Subcutaneous adipose tissue (tissue), 4 donors: ENCODE data around the gene IDI1. TPM values are rescaled to one million over a fixed set of nuclear protein-coding genes. Genes with fewer than 3 reads are reported as not detected.

Source experiments
- total RNA-seq, 4 donors: library from RNA; depleted of rRNA; stranded (reverse); fragments of >200 nt; gene quantifications; one replicate each; pipeline ENCODE4 v1.1.0, GENCODE V29; 2016
- TF ChIP-seq, protein P1 (sequence below): fragments of 450-650 bp; IDR thresholded peaks from one replicate; pipeline ENCODE4 v1.5.1; 2016; ENCODE audit warnings: low read depth, mild to moderate bottlenecking, control low read depth, antibody characterized with exemption, moderate library complexity

IDI1 gene
- total RNA-seq, 4 donors from 2014 or later: 42.7 to 74.5 (median 55.2) TPM

DNA sequence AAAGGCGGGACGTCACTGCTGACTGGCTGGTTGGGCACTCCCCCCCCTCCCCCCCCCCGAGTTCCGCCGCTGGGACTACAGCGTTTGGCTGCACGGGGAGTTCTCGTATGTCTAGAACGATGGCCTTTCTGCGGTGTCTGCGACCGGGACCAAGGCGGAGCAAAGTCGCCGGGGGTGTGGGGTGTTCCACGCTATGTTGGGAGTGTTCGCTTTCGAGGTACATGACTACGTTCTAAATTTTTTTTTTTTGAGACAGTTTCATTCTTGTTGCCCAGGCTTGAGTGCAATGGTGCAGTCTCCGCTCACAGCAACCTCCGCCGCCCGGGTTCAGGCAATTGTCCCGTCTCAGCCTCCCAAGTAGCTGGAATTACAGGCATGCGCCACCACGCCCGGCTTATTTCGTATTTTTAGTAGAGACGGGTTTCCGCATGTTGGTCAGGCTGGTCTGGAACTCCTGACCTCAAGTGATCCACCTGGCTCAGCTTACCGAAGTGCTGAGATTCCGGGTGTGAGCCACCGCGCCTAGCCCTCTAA, 573 bp upstream of the IDI1 start:
- TF ChIP-seq, protein P1, sequence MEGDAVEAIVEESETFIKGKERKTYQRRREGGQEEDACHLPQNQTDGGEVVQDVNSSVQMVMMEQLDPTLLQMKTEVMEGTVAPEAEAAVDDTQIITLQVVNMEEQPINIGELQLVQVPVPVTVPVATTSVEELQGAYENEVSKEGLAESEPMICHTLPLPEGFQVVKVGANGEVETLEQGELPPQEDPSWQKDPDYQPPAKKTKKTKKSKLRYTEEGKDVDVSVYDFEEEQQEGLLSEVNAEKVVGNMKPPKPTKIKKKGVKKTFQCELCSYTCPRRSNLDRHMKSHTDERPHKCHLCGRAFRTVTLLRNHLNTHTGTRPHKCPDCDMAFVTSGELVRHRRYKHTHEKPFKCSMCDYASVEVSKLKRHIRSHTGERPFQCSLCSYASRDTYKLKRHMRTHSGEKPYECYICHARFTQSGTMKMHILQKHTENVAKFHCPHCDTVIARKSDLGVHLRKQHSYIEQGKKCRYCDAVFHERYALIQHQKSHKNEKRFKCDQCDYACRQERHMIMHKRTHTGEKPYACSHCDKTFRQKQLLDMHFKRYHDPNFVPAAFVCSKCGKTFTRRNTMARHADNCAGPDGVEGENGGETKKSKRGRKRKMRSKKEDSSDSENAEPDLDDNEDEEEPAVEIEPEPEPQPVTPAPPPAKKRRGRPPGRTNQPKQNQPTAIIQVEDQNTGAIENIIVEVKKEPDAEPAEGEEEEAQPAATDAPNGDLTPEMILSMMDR: no peak

DNA sequence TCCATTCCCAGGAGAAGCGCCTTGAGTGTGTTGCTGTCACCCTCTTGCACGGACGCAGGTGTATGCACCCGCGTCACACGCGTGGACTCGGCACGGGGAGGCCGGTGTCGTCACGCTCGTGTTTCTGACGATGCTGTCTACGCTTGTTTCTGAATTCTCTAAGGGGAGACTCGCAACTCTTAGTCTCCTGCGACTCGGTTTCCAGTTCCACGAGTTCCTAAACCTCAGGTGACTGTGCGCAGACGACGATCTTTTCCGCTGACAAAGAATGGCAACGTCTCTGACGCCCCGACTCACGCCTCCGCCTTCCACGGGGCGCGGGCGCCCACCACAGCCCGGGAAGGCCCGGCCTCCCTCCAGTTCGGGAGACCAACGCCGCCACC, 579 bp downstream of the IDI1 start:
- TF ChIP-seq, protein P1: no peak

DNA sequence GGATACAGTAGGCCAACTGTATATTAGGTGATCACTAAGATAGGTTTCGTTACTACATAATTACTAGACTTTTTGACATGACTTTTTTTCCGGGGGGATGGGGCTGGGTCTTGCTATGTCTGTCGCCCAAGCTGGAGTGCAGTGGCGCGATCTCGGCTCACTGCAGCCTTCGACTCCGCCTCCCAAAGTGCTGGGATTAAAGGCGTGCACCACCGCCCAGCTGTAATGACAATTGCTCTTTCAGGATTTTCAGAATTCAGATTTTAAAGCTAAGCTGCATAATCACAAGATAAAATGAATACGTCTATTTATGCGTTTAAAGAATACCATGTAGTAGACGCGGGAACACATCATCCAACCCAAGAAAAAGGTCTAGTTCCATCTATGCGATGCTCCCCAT, 982 bp downstream of the IDI1 start:
- TF ChIP-seq, protein P1: no peak

DNA sequence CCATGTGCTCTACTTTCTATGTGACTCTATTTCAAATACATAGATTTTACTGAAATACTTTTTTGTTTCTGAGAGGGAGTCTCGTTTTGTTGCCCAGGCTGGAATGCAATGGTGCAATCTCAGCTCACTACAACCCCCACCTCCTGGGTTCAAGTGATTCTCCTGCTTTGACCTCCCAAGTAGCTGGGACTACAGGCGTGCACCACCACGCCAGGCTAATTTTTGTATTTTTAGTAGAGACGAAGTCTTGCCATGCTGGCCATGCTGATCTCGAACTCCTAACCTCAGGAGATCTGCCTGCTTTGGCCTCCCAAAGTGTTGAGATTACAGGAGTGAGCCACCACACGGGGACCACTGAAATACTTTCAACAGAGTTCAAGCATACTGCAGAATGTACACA, 3.5 kb downstream of the IDI1 start:
- TF ChIP-seq, protein P1: no peak

DNA sequence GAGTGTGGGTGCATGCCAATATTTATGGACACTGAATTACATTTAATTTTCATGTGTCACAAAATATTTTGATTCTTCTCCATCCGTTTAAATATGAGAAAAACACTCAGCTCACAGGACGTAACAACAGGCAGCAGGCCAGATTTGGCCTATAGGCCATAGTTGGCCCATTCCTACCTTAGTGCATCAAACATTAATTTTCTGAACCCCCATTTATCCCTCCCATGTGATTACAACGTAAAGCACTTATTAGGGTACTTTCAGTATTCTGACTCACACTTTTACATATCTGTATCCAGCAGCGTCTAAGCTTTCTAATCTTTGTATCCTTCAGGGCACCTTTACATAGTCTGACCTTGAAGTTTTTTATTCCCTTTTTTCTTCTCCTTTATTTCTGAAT, 4.0 kb downstream of the IDI1 start:
- TF ChIP-seq, protein P1: no peak

DNA sequence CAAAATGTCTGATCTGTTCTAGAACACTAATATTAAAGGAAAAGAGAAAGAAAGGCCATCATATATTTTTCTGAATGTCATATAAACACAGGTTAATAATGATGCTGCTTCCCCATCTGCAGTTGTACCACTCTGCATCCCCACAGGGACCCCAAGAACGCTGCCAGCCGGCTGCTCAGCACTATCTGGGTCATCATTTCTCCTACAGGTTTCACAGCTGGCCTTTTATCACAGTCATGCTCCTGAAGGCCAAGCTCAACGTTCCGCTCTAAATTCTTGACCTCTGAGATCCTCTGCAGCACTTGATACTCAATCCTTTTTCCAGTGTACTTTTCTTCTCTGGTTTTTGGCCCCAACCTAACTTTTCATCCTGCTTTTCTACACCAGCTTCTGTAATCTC, 4.8 kb downstream of the IDI1 start:
- TF ChIP-seq, protein P1: no peak

DNA sequence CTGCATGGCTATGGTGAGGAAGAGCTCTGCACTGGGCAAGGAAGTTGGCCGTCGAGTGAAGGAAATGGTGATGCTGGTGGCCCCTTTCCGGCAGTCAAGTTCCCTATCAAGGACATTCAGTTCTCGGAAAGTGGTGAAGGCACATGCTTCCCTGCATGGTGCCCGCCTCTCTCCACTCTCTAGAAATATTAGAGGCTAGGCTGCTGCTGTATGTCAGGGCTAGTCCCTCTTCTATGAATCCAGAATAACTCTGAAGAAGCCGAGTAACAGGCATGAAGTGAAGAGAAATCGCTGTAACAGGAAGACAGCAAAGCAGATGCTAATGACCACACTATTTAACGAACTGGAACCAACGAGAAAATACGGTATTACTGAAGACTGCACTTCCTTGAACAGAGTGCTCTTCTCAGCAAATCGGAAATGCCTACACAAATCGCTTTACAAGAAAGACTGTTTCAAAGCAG, 5.4 kb downstream of the IDI1 start:
- TF ChIP-seq, protein P1: no peak
